ENCODE data around the gene NMT1. TPM values are rescaled to one million over a fixed set of nuclear protein-coding genes. Genes with fewer than 3 reads are reported as not detected.
"Not testable (repeated sequence)": the region's sequence is repeated elsewhere in the genome, so short reads cannot be mapped to it uniquely, and the experiment has no call there.

NMT1 gene
- total RNA-seq, 1 donor from 2014 or later, result 101 TPM

- H3K36me3 Mint-ChIP-seq, result no peaks in the 10 kb centered on the region
These were observed 62.1 kb downstream of the NMT1 start for GRCh38 chr17:45123076-45123770.

GRCh38 chr17:45123930-45124796 is 63.0 kb downstream of the NMT1 start:
- H3K27ac ChIP-seq, result no peak overlapping the region
- Mint-ChIP-seq H3K4me3 (no peak overlapping the region), H3K9me3 (no peaks in the 10 kb centered on the region), H3K4me1 (peaks cover 22% of the 10 kb centered on the region), H3K36me3 (no peaks in the 10 kb centered on the region), H3K27me3 (ENCODE audit: insufficient read depth, low read depth) (peaks cover 7% of the 10 kb centered on the region), H3K27ac (no peak overlapping the region)
- no peak overlapping the region for H2AFZ ChIP-seq (replicated peaks)
- H3K4me2 ChIP-seq, result no peak overlapping the region
- H3K27me3 ChIP-seq, result no peaks in the 10 kb centered on the region
- H3K9ac ChIP-seq, result no peak overlapping the region
- H4K20me1 ChIP-seq (ENCODE audit: low read depth), result no peaks in the 10 kb centered on the region
- DNase-seq (ENCODE audit: low spot score), result no peak
- no peak for TF ChIP-seq EZH2 (IDR thresholded peaks at IDR 0.05)
- TF ChIP-seq EZH2phosphoT487 (IDR thresholded peaks at IDR 0.05), result no peak
- TF ChIP-seq CTCF (IDR thresholded peaks at IDR 0.05), result no peak
- no peaks in the 10 kb centered on the region for H3K79me2 ChIP-seq (ENCODE audit: low read depth)
- no peak overlapping the region for H3K4me3 ChIP-seq
- H3K36me3 ChIP-seq, result no peaks in the 10 kb centered on the region
- peaks cover 9% of the 10 kb centered on the region for H3F3A ChIP-seq (ENCODE audit: low read depth)
- H3K9me3 ChIP-seq (ENCODE audit: low read depth), result no peaks in the 10 kb centered on the region
- H3K4me1 ChIP-seq, result peaks cover 11% of the 10 kb centered on the region

More at GRCh38 chr17:45123076-45123770, 62.1 kb downstream of the NMT1 start:
- Histone ChIP-seq H3K79me2 (ENCODE audit: low read depth) (no peaks in the 10 kb centered on the region), H4K20me1 (ENCODE audit: low read depth) (no peaks in the 10 kb centered on the region), H3K27me3 (no peaks in the 10 kb centered on the region), H3K36me3 (no peaks in the 10 kb centered on the region), H3K4me1 (peaks cover 11% of the 10 kb centered on the region), H3K4me3 (no peak overlapping the region), H3F3A (ENCODE audit: low read depth) (peaks cover 5% of the 10 kb centered on the region), H3K9me3 (ENCODE audit: low read depth) (no peaks in the 10 kb centered on the region), H3K27ac (no peak overlapping the region), H2AFZ (replicated peaks) (no peak overlapping the region), H3K4me2 (no peak overlapping the region), H3K9ac (no peak overlapping the region)
- Mint-ChIP-seq H3K4me3 (no peak overlapping the region), H3K4me1 (peaks cover 22% of the 10 kb centered on the region), H3K27me3 (ENCODE audit: insufficient read depth, low read depth) (peaks cover 7% of the 10 kb centered on the region), H3K27ac (peak overlapping the region; percentile 80), H3K9me3 (no peaks in the 10 kb centered on the region)
- no peak for DNase-seq (ENCODE audit: low spot score)
- no peak for TF ChIP-seq EZH2 (IDR thresholded peaks at IDR 0.05)
- TF ChIP-seq EZH2phosphoT487 (IDR thresholded peaks at IDR 0.05), result no peak
- no peak for TF ChIP-seq CTCF (IDR thresholded peaks at IDR 0.05)

GRCh38 chr17:45124797-45125122 is 63.6 kb downstream of the NMT1 start:
- not testable (repeated sequence) for DNase-seq (ENCODE audit: low spot score); H3K27me3 ChIP-seq; H2AFZ ChIP-seq (replicated peaks); H3K4me3 ChIP-seq; H4K20me1 ChIP-seq (ENCODE audit: low read depth); H3K36me3 Mint-ChIP-seq; H3K36me3 ChIP-seq; H3K27ac Mint-ChIP-seq; H3K9ac ChIP-seq; H3K4me2 ChIP-seq; H3K27me3 Mint-ChIP-seq (ENCODE audit: insufficient read depth, low read depth); H3K9me3 Mint-ChIP-seq; H3K27ac ChIP-seq; H3K9me3 ChIP-seq (ENCODE audit: low read depth); H3K79me2 ChIP-seq (ENCODE audit: low read depth); H3K4me3 Mint-ChIP-seq
- peaks cover 13% of the 10 kb centered on the region for H3F3A ChIP-seq (ENCODE audit: low read depth)
- H3K4me1 Mint-ChIP-seq, result peaks cover 28% of the 10 kb centered on the region
- H3K4me1 ChIP-seq, result peaks cover 11% of the 10 kb centered on the region

- no peaks in the 10 kb centered on the region for H3K9me3 ChIP-seq (ENCODE audit: low read depth)
These were observed 64.4 kb downstream of the NMT1 start for GRCh38 chr17:45125509-45125908.

More at GRCh38 chr17:45125509-45125908, 64.4 kb downstream of the NMT1 start:
- Histone ChIP-seq H3F3A (ENCODE audit: low read depth) (peaks cover 13% of the 10 kb centered on the region), H4K20me1 (ENCODE audit: low read depth) (no peaks in the 10 kb centered on the region), H3K36me3 (no peaks in the 10 kb centered on the region), H3K27ac (no peak overlapping the region), H3K27me3 (no peaks in the 10 kb centered on the region), H3K4me3 (no peak overlapping the region), H3K4me1 (peaks cover 11% of the 10 kb centered on the region), H3K9ac (no peak overlapping the region), H3K79me2 (ENCODE audit: low read depth) (no peaks in the 10 kb centered on the region), H3K4me2 (no peak overlapping the region), H2AFZ (replicated peaks) (no peak overlapping the region)
- Mint-ChIP-seq H3K36me3 (no peaks in the 10 kb centered on the region), H3K4me1 (peaks cover 29% of the 10 kb centered on the region), H3K4me3 (peak overlapping the region; percentile 25), H3K27me3 (ENCODE audit: insufficient read depth, low read depth) (peaks cover 8% of the 10 kb centered on the region), H3K27ac (no peak overlapping the region), H3K9me3 (no peaks in the 10 kb centered on the region)
- no peak for DNase-seq (ENCODE audit: low spot score)
- TF ChIP-seq EZH2 (IDR thresholded peaks at IDR 0.05) (no peak), EZH2phosphoT487 (IDR thresholded peaks at IDR 0.05) (no peak), CTCF (IDR thresholded peaks at IDR 0.05) (no peak)

All from neural progenitor cell (in vitro differentiated cells).